BLaER1 treated with 17β-estradiol and CSF1 and Interleukin-3, amounts not matched to agents 10 nM and 100 nM (cell line): ENCODE data around the gene PPM1G.
"Not testable (repeated sequence)": the region's sequence is repeated elsewhere in the genome, so short reads cannot be mapped to it uniquely, and the experiment has no call there.

Experiments used
- H3K27ac ChIP-seq, 11 experiments: shearing (Covaris generic); formaldehyde crosslinking; 2 replicates each; pipeline ENCODE4 v1.8.1; 2022
- H3K27me3 ChIP-seq, 11 experiments: shearing (Covaris generic); formaldehyde crosslinking; 2 replicates each; pipeline ENCODE4 v1.8.1; 2022
- H3K36me3 ChIP-seq, 11 experiments: shearing (Covaris generic); formaldehyde crosslinking; 2 replicates each; pipeline ENCODE4 v1.8.1; 2022
- H3K4me1 ChIP-seq, 10 experiments: shearing (Covaris generic); formaldehyde crosslinking; 2 replicates each; pipeline ENCODE4 v1.8.1; 2022
- H3K4me2 ChIP-seq, 11 experiments: shearing (Covaris generic); formaldehyde crosslinking; 2 replicates each; pipeline ENCODE4 v1.8.1; 2022
- H3K4me3 ChIP-seq, 10 experiments: shearing (Covaris generic); formaldehyde crosslinking; 2 replicates each; pipeline ENCODE4 v1.8.1; 2022
- H3K9ac ChIP-seq, 11 experiments: shearing (Covaris generic); formaldehyde crosslinking; 2 replicates each; pipeline ENCODE4 v1.8.1; 2022
- H3K9me3 ChIP-seq, 11 experiments: shearing (Covaris generic); formaldehyde crosslinking; replicated peaks in 1 of 11; 2 replicates each; pipeline ENCODE4 v1.8.1; 2022
- H4K20me1 ChIP-seq, 11 experiments: shearing (Covaris generic); formaldehyde crosslinking; 2 replicates each; pipeline ENCODE4 v1.8.1; 2022
- Cebpa-rat ChIP-seq, 11 experiments: shearing (Covaris generic); IDR thresholded peaks; 2 replicates each; pipeline ENCODE4 v1.8.1; 2022

Gene PPM1G

GRCh38 chr2:27441958-27442919, 32.8 kb upstream of the PPM1G start, which contains the start of gene KRTCAP3:
KRTCAP3 (plus strand) TSS chr2:27442381; CDS start chr2:27442413, 32 bp downstream.
- H4K20me1 ChIP-seq = peaks cover 0 to 36% (median 15%) of the 10 kb centered on the region in 11 experiments; a peak in 14 of 22 replicates
- no peak within 1 kb of the TSS for H3K27ac ChIP-seq
- no peaks in the 10 kb centered on the region for H3K27me3 ChIP-seq
- no peak for TF ChIP-seq Cebpa-rat (IDR thresholded peaks at IDR 0.05)
- peak within 1 kb of the TSS in 5 of 11 experiments; percentile 5 to 29 (median 10); a peak in 5 of 22 replicates for H3K4me2 ChIP-seq
- peaks cover 65 to 96% (median 92%) of the 10 kb centered on the region in 11 experiments for H3K36me3 ChIP-seq
- peaks cover 0 to 11% (median 3%) of the 10 kb centered on the region in 10 experiments; a peak in 6 of 20 replicates for H3K4me1 ChIP-seq
- H3K9ac ChIP-seq = peak within 1 kb of the TSS in 1 of 11 experiments; percentile 29; a peak in 2 of 22 replicates
- H3K4me3 ChIP-seq = no peak within 1 kb of the TSS
- no peaks in the 10 kb centered on the region for H3K9me3 ChIP-seq

- no peak overlapping the region for H3K4me3 ChIP-seq
- no peak overlapping the region for H3K27ac ChIP-seq
- no peaks in the 10 kb centered on the region for H3K9me3 ChIP-seq
- H3K4me2 ChIP-seq = peak overlapping the region in 5 of 11 experiments; percentile 5 to 29 (median 10); a peak in 5 of 22 replicates
- TF ChIP-seq Cebpa-rat (IDR thresholded peaks at IDR 0.05) = no peak
- H3K36me3 ChIP-seq = peaks cover 73 to 100% (median 95%) of the 10 kb centered on the region in 11 experiments
- H3K4me1 ChIP-seq = peaks cover 0 to 10% (median 3%) of the 10 kb centered on the region in 10 experiments; a peak in 6 of 20 replicates
- H3K9ac ChIP-seq = peak overlapping the region in 1 of 11 experiments; percentile 29; a peak in 2 of 22 replicates
- H3K27me3 ChIP-seq = no peaks in the 10 kb centered on the region
- peaks cover 0 to 36% (median 15%) of the 10 kb centered on the region in 11 experiments; a peak in 14 of 22 replicates for H4K20me1 ChIP-seq
Measured at GRCh38 chr2:27441226-27441926, 32.0 kb upstream of the PPM1G start.

GRCh38 chr2:27435628-27436027, 26.2 kb upstream of the PPM1G start:
- no peak for TF ChIP-seq Cebpa-rat (IDR thresholded peaks at IDR 0.05)
- Histone ChIP-seq H3K36me3 (peaks cover 77 to 99% (median 87%) of the 10 kb centered on the region in 11 experiments), H3K27ac (no peak overlapping the region), H3K27me3 (no peaks in the 10 kb centered on the region), H4K20me1 (peaks cover 37 to 66% (median 51%) of the 10 kb centered on the region in 11 experiments), H3K4me1 (peaks cover 9 to 16% (median 11%) of the 10 kb centered on the region in 10 experiments), H3K9me3 (no peaks in the 10 kb centered on the region), H3K9ac (no peak overlapping the region), H3K4me2 (no peak overlapping the region), H3K4me3 (no peak overlapping the region)

GRCh38 chr2:27431395-27431794, 22.0 kb upstream of the PPM1G start:
- Histone ChIP-seq H3K9me3 (no peaks in the 10 kb centered on the region), H3K4me1 (peaks cover 31 to 40% (median 37%) of the 10 kb centered on the region in 10 experiments), H3K9ac (peak overlapping the region in 2 of 11 experiments; percentile 98 to 99; a peak in 2 of 22 replicates), H3K27ac (peak overlapping the region in 2 of 11 experiments; percentile 6 to 17; a peak in 1 of 22 replicates), H3K36me3 (peaks cover 35 to 56% (median 45%) of the 10 kb centered on the region in 11 experiments), H3K4me2 (peak overlapping the region; percentile 14 to 98 (median 94); a peak in 18 of 22 replicates), H4K20me1 (peaks cover 50 to 73% (median 66%) of the 10 kb centered on the region in 11 experiments), H3K4me3 (no peak overlapping the region), H3K27me3 (no peaks in the 10 kb centered on the region)
- TF ChIP-seq Cebpa-rat (IDR thresholded peaks at IDR 0.05) = no peak

GRCh38 chr2:27428978-27429541, 19.7 kb upstream of the PPM1G start:
- Histone ChIP-seq H4K20me1 (peaks cover 43 to 52% (median 51%) of the 10 kb centered on the region in 11 experiments), H3K36me3 (peaks cover 12 to 33% (median 21%) of the 10 kb centered on the region in 11 experiments), H3K27me3 (no peaks in the 10 kb centered on the region), H3K4me2 (peak overlapping the region; percentile 77 to 98 (median 97)), H3K4me3 (peak overlapping the region; percentile 80 to 99 (median 94)), H3K4me1 (peaks cover 31 to 41% (median 38%) of the 10 kb centered on the region in 10 experiments), H3K9ac (peak overlapping the region; percentile 94 to 99 (median 98)), H3K27ac (peak overlapping the region; percentile 88 to 98 (median 96)), H3K9me3 (no peaks in the 10 kb centered on the region)
- no peak for TF ChIP-seq Cebpa-rat (IDR thresholded peaks at IDR 0.05)

- Histone ChIP-seq H3K9me3 (no peaks in the 10 kb centered on the region), H3K27me3 (no peaks in the 10 kb centered on the region), H4K20me1 (peaks cover 43 to 45% (median 44%) of the 10 kb centered on the region in 11 experiments), H3K4me3 (peak within 1 kb of the TSS; percentile 80 to 99 (median 94)), H3K4me1 (peaks cover 31 to 41% (median 38%) of the 10 kb centered on the region in 10 experiments), H3K36me3 (peaks cover 5 to 26% (median 15%) of the 10 kb centered on the region in 11 experiments), H3K9ac (peak within 1 kb of the TSS; percentile 94 to 99 (median 98)), H3K4me2 (peak within 1 kb of the TSS; percentile 84 to 98 (median 97)), H3K27ac (peak within 1 kb of the TSS; percentile 88 to 98 (median 96))
- TF ChIP-seq Cebpa-rat (IDR thresholded peaks at IDR 0.05) = no peak
Measured at GRCh38 chr2:27428213-27428977, 19.0 kb upstream of the PPM1G start, which contains the start of gene NRBP1. NRBP1 (plus strand) TSS chr2:27428631; CDS start chr2:27433274, 4,643 bp downstream.

GRCh38 chr2:27427863-27428212, 18.4 kb upstream of the PPM1G start:
- Histone ChIP-seq H4K20me1 (peaks cover 38 to 40% (median 39%) of the 10 kb centered on the region in 11 experiments), H3K36me3 (peaks cover 0 to 21% (median 9%) of the 10 kb centered on the region in 11 experiments; a peak in 17 of 22 replicates)

GRCh38 chr2:27425039-27425438, 15.6 kb upstream of the PPM1G start:
- H3K27ac ChIP-seq, H3K36me3 ChIP-seq, H3K27me3 ChIP-seq, H3K4me3 ChIP-seq, H3K9ac ChIP-seq, H3K9me3 ChIP-seq, H3K4me2 ChIP-seq: not testable (repeated sequence)
- Histone ChIP-seq H3K4me1 (peaks cover 9 to 26% (median 21%) of the 10 kb centered on the region in 10 experiments), H4K20me1 (peaks cover 10 to 12% (median 11%) of the 10 kb centered on the region in 11 experiments)

More at GRCh38 chr2:27427863-27428212, 18.4 kb upstream of the PPM1G start:
- peak overlapping the region; percentile 71 to 98 (median 82) for H3K4me2 ChIP-seq
- peak overlapping the region; percentile 94 to 99 (median 98) for H3K9ac ChIP-seq
- TF ChIP-seq Cebpa-rat (IDR thresholded peaks at IDR 0.05) = no peak
- H3K9me3 ChIP-seq = no peaks in the 10 kb centered on the region
- H3K27me3 ChIP-seq = no peaks in the 10 kb centered on the region
- H3K4me1 ChIP-seq = peaks cover 31 to 41% (median 38%) of the 10 kb centered on the region in 10 experiments
- H3K27ac ChIP-seq = peak overlapping the region; percentile 88 to 98 (median 96)
- peak overlapping the region; percentile 80 to 99 (median 94) for H3K4me3 ChIP-seq
